ENCODE results near the gene ENPP3.

GRCh38 chr6:131740161-131740560 lies 103.1 kb downstream of the ENPP3 start:
- TF ChIP-seq, protein P1, sequence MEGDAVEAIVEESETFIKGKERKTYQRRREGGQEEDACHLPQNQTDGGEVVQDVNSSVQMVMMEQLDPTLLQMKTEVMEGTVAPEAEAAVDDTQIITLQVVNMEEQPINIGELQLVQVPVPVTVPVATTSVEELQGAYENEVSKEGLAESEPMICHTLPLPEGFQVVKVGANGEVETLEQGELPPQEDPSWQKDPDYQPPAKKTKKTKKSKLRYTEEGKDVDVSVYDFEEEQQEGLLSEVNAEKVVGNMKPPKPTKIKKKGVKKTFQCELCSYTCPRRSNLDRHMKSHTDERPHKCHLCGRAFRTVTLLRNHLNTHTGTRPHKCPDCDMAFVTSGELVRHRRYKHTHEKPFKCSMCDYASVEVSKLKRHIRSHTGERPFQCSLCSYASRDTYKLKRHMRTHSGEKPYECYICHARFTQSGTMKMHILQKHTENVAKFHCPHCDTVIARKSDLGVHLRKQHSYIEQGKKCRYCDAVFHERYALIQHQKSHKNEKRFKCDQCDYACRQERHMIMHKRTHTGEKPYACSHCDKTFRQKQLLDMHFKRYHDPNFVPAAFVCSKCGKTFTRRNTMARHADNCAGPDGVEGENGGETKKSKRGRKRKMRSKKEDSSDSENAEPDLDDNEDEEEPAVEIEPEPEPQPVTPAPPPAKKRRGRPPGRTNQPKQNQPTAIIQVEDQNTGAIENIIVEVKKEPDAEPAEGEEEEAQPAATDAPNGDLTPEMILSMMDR (IDR thresholded peaks at IDR 0.05): no peak
- no peak for TF ChIP-seq POLR2A (IDR thresholded peaks at IDR 0.05)
- no peak for TF ChIP-seq EP300 (IDR thresholded peaks at IDR 0.05)

All from stomach (tissue), 4 donors.